ENCODE measurements around the gene MIPOL1. TPM values are rescaled to one million over a fixed set of nuclear protein-coding genes. Genes with fewer than 3 reads are reported as not detected.

Gene MIPOL1
- total RNA-seq, 3 donors from 2014 or later: 12.2 to 48.8 (median 36.1) TPM

GRCh38 chr14:37480446-37481290, 282.9 kb downstream of the MIPOL1 start:
- no peak overlapping the region for H3K4me3 ChIP-seq
- no peak for DNase-seq (ENCODE audit: low spot score in 2 of 2)
- H3K27me3 ChIP-seq: no peaks in the 10 kb centered on the region
- TF ChIP-seq POLR2AphosphoS5 (IDR thresholded peaks at IDR 0.05) (no peak), POLR2A (IDR thresholded peaks at IDR 0.05) (no peak)
- TF ChIP-seq, protein P1, sequence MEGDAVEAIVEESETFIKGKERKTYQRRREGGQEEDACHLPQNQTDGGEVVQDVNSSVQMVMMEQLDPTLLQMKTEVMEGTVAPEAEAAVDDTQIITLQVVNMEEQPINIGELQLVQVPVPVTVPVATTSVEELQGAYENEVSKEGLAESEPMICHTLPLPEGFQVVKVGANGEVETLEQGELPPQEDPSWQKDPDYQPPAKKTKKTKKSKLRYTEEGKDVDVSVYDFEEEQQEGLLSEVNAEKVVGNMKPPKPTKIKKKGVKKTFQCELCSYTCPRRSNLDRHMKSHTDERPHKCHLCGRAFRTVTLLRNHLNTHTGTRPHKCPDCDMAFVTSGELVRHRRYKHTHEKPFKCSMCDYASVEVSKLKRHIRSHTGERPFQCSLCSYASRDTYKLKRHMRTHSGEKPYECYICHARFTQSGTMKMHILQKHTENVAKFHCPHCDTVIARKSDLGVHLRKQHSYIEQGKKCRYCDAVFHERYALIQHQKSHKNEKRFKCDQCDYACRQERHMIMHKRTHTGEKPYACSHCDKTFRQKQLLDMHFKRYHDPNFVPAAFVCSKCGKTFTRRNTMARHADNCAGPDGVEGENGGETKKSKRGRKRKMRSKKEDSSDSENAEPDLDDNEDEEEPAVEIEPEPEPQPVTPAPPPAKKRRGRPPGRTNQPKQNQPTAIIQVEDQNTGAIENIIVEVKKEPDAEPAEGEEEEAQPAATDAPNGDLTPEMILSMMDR (IDR thresholded peaks at IDR 0.05): no peak
- no peak overlapping the region for H3K27ac ChIP-seq
- intact Hi-C loops (cut with DNase I; ENCODE audit: low total_unique reads): no loop called here
- H3K9me3 ChIP-seq: no peaks in the 10 kb centered on the region
- H3K4me1 ChIP-seq: no peaks in the 10 kb centered on the region
- H3K36me3 ChIP-seq: no peaks in the 10 kb centered on the region

DNA sequence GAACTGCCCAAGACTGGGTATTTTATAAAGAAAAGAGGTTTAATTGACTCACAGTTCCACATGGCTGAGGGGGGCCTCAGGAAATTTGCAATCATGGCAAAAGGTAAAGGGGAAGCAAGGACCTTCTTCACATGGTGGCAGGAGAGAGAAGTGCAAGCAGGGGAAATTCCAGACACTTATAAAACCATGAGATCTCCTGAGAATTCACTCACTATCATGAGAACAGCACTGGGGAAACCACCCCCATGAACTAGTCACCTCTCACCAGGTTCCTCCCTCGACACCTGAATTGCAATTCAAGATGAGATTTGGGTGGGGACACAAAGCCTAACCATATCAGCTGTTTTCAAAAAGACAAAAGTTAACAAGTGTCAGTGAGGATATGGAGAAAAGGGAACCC, 284.7 kb downstream of the MIPOL1 start:
- no peak overlapping the region for H3K27ac ChIP-seq
- no peaks in the 10 kb centered on the region for H3K4me1 ChIP-seq
- DNase-seq (ENCODE audit: low spot score in 2 of 2): no peak
- TF ChIP-seq, protein P1 (IDR thresholded peaks at IDR 0.05): no peak
- TF ChIP-seq POLR2A (IDR thresholded peaks at IDR 0.05) (no peak), POLR2AphosphoS5 (IDR thresholded peaks at IDR 0.05) (no peak)
- H3K4me3 ChIP-seq: no peak overlapping the region
- intact Hi-C loops (cut with DNase I; ENCODE audit: low total_unique reads): no loop called here
- H3K27me3 ChIP-seq: no peaks in the 10 kb centered on the region
- peaks cover 0 to 9% of the 10 kb centered on the region in 2 donors for H3K9me3 ChIP-seq
- H3K36me3 ChIP-seq: no peaks in the 10 kb centered on the region

- intact Hi-C loops (cut with DNase I; ENCODE audit: low total_unique reads): no loop called here
- Histone ChIP-seq H3K4me3 (no peak overlapping the region), H3K27ac (no peak overlapping the region), H3K27me3 (no peaks in the 10 kb centered on the region), H3K4me1 (no peaks in the 10 kb centered on the region), H3K36me3 (no peaks in the 10 kb centered on the region), H3K9me3 (peaks cover 0 to 10% of the 10 kb centered on the region in 2 donors)
- TF ChIP-seq POLR2AphosphoS5 (IDR thresholded peaks at IDR 0.05): no peak
- TF ChIP-seq, protein P1 (IDR thresholded peaks at IDR 0.05): no peak
- no peak for TF ChIP-seq POLR2A (IDR thresholded peaks at IDR 0.05)
- no peak for DNase-seq (ENCODE audit: low spot score in 2 of 2)
Measured at GRCh38 chr14:37483672-37484071, 285.9 kb downstream of the MIPOL1 start.

DNA sequence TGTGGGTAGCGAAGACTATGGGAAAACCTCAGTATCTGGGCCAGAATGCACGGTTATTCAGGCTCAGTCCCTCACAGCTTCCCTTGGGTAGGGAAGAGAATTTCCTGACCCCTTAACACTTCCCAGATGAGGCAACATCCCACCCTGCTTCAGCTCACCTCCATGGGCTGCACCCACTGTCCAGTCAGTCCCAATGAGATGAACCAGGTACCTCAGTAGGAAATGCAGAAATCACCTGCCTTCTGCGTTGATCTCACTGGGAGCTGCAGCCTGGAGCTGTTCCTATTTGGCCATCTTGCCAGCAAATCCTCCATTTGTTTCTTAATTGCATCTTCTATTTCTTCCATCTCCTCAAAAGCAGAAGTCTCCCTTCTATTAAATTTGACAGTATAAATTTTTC, 292.9 kb downstream of the MIPOL1 start:
- no peak overlapping the region for H3K4me3 ChIP-seq
- intact Hi-C loops (cut with DNase I; ENCODE audit: low total_unique reads): no loop called here
- no peaks in the 10 kb centered on the region for H3K27me3 ChIP-seq
- TF ChIP-seq, protein P1 (IDR thresholded peaks at IDR 0.05): no peak
- TF ChIP-seq POLR2A (IDR thresholded peaks at IDR 0.05): no peak
- TF ChIP-seq POLR2AphosphoS5 (IDR thresholded peaks at IDR 0.05): no peak
- DNase-seq (ENCODE audit: low spot score in 2 of 2): no peak
- H3K4me1 ChIP-seq: no peaks in the 10 kb centered on the region
- H3K9me3 ChIP-seq: peaks cover 0 to 10% of the 10 kb centered on the region in 2 donors
- H3K36me3 ChIP-seq: no peaks in the 10 kb centered on the region
- H3K27ac ChIP-seq: no peak overlapping the region

- no peak for DNase-seq (ENCODE audit: low spot score in 2 of 2)
- Histone ChIP-seq H3K27ac (no peak overlapping the region), H3K36me3 (no peaks in the 10 kb centered on the region), H3K4me1 (no peaks in the 10 kb centered on the region), H3K4me3 (no peak overlapping the region), H3K9me3 (peaks cover 0 to 10% of the 10 kb centered on the region in 2 donors), H3K27me3 (no peaks in the 10 kb centered on the region)
- TF ChIP-seq POLR2AphosphoS5 (IDR thresholded peaks at IDR 0.05): no peak
- intact Hi-C loops (cut with DNase I; ENCODE audit: low total_unique reads): no loop called here
Measured at GRCh38 chr14:37491076-37491475, 293.3 kb downstream of the MIPOL1 start.

Measured in breast epithelium (tissue), 4 donors.